Measurements from ENCODE around the gene EXTL1.

GRCh38 chr1:26016953-26017545, 4.5 kb upstream of the EXTL1 start:
- TF ChIP-seq CTCF (IDR thresholded peaks at IDR 0.05) (no peak), USF1 (IDR thresholded peaks at IDR 0.05; ENCODE audit: borderline replicate concordance, low read depth) (no peak), YY1 (IDR thresholded peaks at IDR 0.05; ENCODE audit: low read depth) (no peak), ELF1 (IDR thresholded peaks at IDR 0.05) (no peak), ZBTB33 (IDR thresholded peaks at IDR 0.05; ENCODE audit: borderline replicate concordance, low read depth) (no peak), EZH2phosphoT487 (IDR thresholded peaks at IDR 0.05; ENCODE audit: borderline replicate concordance, low read depth) (no peak), RCOR1 (IDR thresholded peaks at IDR 0.05; ENCODE audit: low read length) (no peak), RFX5 (IDR thresholded peaks at IDR 0.05; ENCODE audit: low read length) (no peak), REST (IDR thresholded peaks at IDR 0.05; ENCODE audit: low read depth, low read length) (no peak), FOSL2 (IDR thresholded peaks at IDR 0.05; ENCODE audit: borderline replicate concordance, low read depth) (no peak), POLR2AphosphoS5 (IDR thresholded peaks at IDR 0.05; ENCODE audit: low read depth, low read length) (no peak), FOXM1 (IDR thresholded peaks at IDR 0.05; ENCODE audit: low read depth) (no peak), JUND (IDR thresholded peaks at IDR 0.05) (no peak)

All from SK-N-SH (cell line).